Activated naive CD8-positive, alpha-beta T cell treated with anti-CD3 and anti-CD28 coated beads, Interleukin-2, amount 50 U/mL, for 16 hours (primary cell): ENCODE measurements around the gene AHCYL2.
A peak's percentile ranks its signal among the peaks of the same experiment; 100 is the strongest.
"Not testable (repeated sequence)": the region's sequence is repeated elsewhere in the genome, so short reads cannot be mapped to it uniquely, and the experiment has no call there.

Experiments
- DNase-seq: peaks from one replicate; pipeline ENCODE4 v3.0.0-alpha.2; 2020; ENCODE audit warnings: low read depth, low spot score

Gene AHCYL2

GRCh38 chr7:129285111-129285510 lies 60.3 kb downstream of the AHCYL2 start:
- DNase-seq = no peak

GRCh38 chr7:129292861-129293260 lies 68.0 kb downstream of the AHCYL2 start:
- no peak for DNase-seq

- DNase-seq = no peak
Measured at GRCh38 chr7:129295015-129295423, 70.2 kb downstream of the AHCYL2 start.

- DNase-seq = peak; percentile 5
Measured at GRCh38 chr7:129298268-129298893, 73.6 kb downstream of the AHCYL2 start.

- no peak for DNase-seq
Measured at GRCh38 chr7:129299889-129300288, 75.1 kb downstream of the AHCYL2 start.

GRCh38 chr7:129300299-129300698 lies 75.5 kb downstream of the AHCYL2 start:
- DNase-seq = not testable (repeated sequence)

- no peak for DNase-seq
Measured at GRCh38 chr7:129307592-129307991, 82.8 kb downstream of the AHCYL2 start.

GRCh38 chr7:129308047-129308446 lies 83.2 kb downstream of the AHCYL2 start:
- DNase-seq = no peak

- DNase-seq = no peak
Measured at GRCh38 chr7:129311429-129311828, 86.6 kb downstream of the AHCYL2 start.

- DNase-seq = no peak
Measured at GRCh38 chr7:129313282-129313681, 88.5 kb downstream of the AHCYL2 start.

- no peak for DNase-seq
Measured at GRCh38 chr7:129315960-129316359, 91.1 kb downstream of the AHCYL2 start.

- DNase-seq = no peak
Measured at GRCh38 chr7:129317450-129317849, 92.6 kb downstream of the AHCYL2 start.

GRCh38 chr7:129327076-129327475 lies 102.2 kb downstream of the AHCYL2 start:
- DNase-seq = no peak

GRCh38 chr7:129332254-129333035 lies 107.6 kb downstream of the AHCYL2 start:
- no peak for DNase-seq

- no peak for DNase-seq
Measured at GRCh38 chr7:129334473-129334872, 109.6 kb downstream of the AHCYL2 start.

GRCh38 chr7:129338450-129338849 lies 113.6 kb downstream of the AHCYL2 start:
- DNase-seq = no peak

GRCh38 chr7:129341212-129341611 lies 116.4 kb downstream of the AHCYL2 start:
- DNase-seq = no peak

- no peak for DNase-seq
Measured at GRCh38 chr7:129341816-129342806, 117.3 kb downstream of the AHCYL2 start.

GRCh38 chr7:129343099-129343700 lies 118.4 kb downstream of the AHCYL2 start:
- DNase-seq = no peak

GRCh38 chr7:129347330-129347729 lies 122.5 kb downstream of the AHCYL2 start:
- no peak for DNase-seq

GRCh38 chr7:129348023-129348740 lies 123.4 kb downstream of the AHCYL2 start:
- DNase-seq = no peak
